ENCODE results near the gene HTD2. TPM values are rescaled to one million over a fixed set of nuclear protein-coding genes. Genes with fewer than 3 reads are reported as not detected.
A peak's percentile ranks its signal among the peaks of the same experiment; 100 is the strongest.

HTD2 gene
- total RNA-seq, 1 donor from 2014 or later, result 10.3 TPM

GRCh38 chr3:58326267-58326900 lies 20.1 kb downstream of the HTD2 start:
- Histone ChIP-seq H3K36me3 (ENCODE audit: control insufficient read depth, insufficient read depth, low read length) (no peaks in the 10 kb centered on the region), H3K27me3 (ENCODE audit: control insufficient read depth, insufficient read depth, low read length) (no peaks in the 10 kb centered on the region), H3K4me3 (ENCODE audit: low read depth, low read length) (no peak overlapping the region)
- no peak for DNase-seq (ENCODE audit: low read depth)
- no peak for FAIRE-seq
- TF ChIP-seq CTCF (IDR thresholded peaks at IDR 0.05; ENCODE audit: insufficient read depth, low read length, severe bottlenecking), result no peak

GRCh38 chr3:58329150-58329921 lies 23.0 kb downstream of the HTD2 start:
- no peak overlapping the region for H3K4me3 ChIP-seq (ENCODE audit: low read depth, low read length)
- no peak for TF ChIP-seq CTCF (IDR thresholded peaks at IDR 0.05; ENCODE audit: insufficient read depth, low read length, severe bottlenecking)
- no peaks in the 10 kb centered on the region for H3K36me3 ChIP-seq (ENCODE audit: control insufficient read depth, insufficient read depth, low read length)
- no peaks in the 10 kb centered on the region for H3K27me3 ChIP-seq (ENCODE audit: control insufficient read depth, insufficient read depth, low read length)
- DNase-seq (ENCODE audit: low read depth) (no peak), FAIRE-seq (no peak)

- H3K27me3 ChIP-seq (ENCODE audit: control insufficient read depth, insufficient read depth, low read length), result no peaks in the 10 kb centered on the region
- H3K4me3 ChIP-seq (ENCODE audit: low read depth, low read length), result no peak overlapping the region
- no peaks in the 10 kb centered on the region for H3K36me3 ChIP-seq (ENCODE audit: control insufficient read depth, insufficient read depth, low read length)
- no peak for TF ChIP-seq CTCF (IDR thresholded peaks at IDR 0.05; ENCODE audit: insufficient read depth, low read length, severe bottlenecking)
- no peak for DNase-seq (ENCODE audit: low read depth)
- no peak for FAIRE-seq
Measured at GRCh38 chr3:58329922-58330413, 23.6 kb downstream of the HTD2 start.

GRCh38 chr3:58331593-58332152 lies 25.4 kb downstream of the HTD2 start:
- no peak for TF ChIP-seq CTCF (IDR thresholded peaks at IDR 0.05; ENCODE audit: insufficient read depth, low read length, severe bottlenecking)
- DNase-seq (ENCODE audit: low read depth), result no peak
- no peak for FAIRE-seq
- no peaks in the 10 kb centered on the region for H3K36me3 ChIP-seq (ENCODE audit: control insufficient read depth, insufficient read depth, low read length)
- H3K4me3 ChIP-seq (ENCODE audit: low read depth, low read length), result no peak overlapping the region
- no peaks in the 10 kb centered on the region for H3K27me3 ChIP-seq (ENCODE audit: control insufficient read depth, insufficient read depth, low read length)

GRCh38 chr3:58332575-58333188 lies 26.4 kb downstream of the HTD2 start, which contains the start of gene PXK:
PXK (plus strand) TSS chr3:58332892; CDS start chr3:58332989, 97 bp downstream.
- Histone ChIP-seq H3K27me3 (ENCODE audit: control insufficient read depth, insufficient read depth, low read length) (no peaks in the 10 kb centered on the region), H3K36me3 (ENCODE audit: control insufficient read depth, insufficient read depth, low read length) (no peaks in the 10 kb centered on the region), H3K4me3 (ENCODE audit: low read depth, low read length) (peak within 1 kb of the TSS; percentile 63)
- no peak for FAIRE-seq
- TF ChIP-seq CTCF (IDR thresholded peaks at IDR 0.05; ENCODE audit: insufficient read depth, low read length, severe bottlenecking), result peak; percentile 14
- DNase-seq (ENCODE audit: low read depth), result no peak
